ENCODE measurements around the gene IQCE.

IQCE gene

DNA sequence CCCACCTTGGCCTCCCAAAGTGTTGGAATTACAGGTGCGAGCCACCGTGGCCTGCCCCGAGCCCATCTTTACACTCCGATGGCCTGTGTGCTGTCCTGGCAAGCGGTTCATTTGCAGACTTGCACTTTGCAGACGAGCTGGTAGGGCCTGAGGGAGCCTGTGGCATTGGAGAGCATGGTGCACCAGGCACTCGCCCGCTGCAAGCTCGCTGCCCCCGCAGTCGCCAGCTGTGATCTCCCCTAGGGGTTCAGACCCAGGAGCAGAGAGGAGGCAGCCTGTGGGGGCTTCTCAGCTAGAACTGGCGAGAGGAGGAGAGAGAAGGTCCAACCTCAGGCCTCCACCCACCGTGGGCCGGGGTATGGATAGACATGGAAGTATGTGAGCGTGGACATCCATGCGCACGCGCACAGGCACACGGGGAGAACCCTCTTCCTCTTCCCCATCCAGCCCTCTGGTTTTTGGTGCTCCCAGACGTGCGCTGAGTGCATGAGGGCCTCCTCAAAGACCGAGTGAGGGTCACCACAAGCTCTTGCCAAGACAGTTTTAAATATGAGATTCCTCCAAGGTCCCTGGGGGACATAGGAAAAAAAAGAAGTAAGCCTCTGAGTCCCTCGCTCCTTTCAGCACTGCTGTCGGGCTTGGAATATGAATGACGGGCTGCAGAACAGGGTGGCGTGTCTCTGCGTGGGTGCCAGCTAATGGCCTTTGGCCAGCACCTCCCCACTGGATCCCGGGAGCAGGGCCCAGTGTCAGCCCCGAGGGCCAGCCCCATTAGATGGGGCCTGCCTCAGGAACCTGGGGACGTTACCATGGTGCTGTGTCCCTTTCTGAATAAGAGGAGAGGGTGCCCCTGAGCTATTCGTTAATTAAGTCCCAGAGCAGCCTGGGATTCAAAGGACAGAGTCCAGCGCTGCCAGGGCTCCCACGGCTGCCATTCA is 57.9 kb downstream of the IQCE start:
- no peak for DNase-seq (ENCODE audit: low read depth in 2 of 2)

DNA sequence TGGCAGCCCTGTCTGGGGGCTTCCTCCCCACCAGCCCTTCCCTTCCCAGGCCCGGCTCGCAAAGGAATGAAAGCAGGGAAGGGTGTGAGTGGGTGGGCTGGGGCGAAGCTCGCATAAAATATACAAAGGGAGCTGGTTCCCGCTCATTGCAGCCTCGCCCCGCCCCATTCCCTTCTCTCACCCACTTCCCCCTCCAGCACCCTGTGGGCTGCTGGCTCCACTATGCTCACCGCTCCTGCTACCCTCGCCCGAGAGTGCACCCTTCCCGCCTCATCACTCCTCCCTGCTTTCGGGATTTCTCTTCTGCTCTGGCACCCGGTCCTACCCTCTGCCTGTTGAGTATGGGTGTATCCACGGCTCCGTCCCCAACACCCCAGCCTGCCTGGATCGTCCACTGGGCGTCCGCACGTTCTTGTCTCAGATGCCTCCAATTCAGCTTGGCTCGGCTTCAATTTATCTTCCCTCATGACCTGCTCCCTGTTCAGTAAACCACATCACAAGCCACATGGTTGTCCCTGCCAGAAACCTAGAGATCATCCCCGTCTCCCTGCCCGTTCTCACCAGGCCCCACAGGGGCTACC is 58.6 kb downstream of the IQCE start:
- no peak for DNase-seq (ENCODE audit: low read depth in 2 of 2)

DNA sequence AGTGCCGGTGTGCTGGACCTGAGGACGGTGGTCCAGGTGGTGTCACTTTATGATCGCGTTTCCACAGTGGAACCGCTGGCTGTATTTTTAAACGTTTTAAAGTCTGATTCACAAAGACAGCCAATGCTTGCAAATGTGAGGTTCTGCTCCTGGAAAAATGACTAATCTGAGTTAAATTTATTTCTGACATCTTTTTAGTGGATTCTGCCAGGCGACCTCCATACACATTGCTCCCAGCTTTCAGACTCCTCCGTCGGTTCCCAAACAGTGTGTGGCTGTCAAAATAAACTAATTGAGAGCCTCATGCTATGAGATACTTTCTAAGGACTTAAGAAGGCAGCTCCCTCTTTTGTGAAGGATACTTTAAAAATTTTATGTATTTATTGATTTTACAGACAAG is 60.3 kb downstream of the IQCE start:
- DNase-seq (ENCODE audit: low read depth in 2 of 2), result no peak

DNA sequence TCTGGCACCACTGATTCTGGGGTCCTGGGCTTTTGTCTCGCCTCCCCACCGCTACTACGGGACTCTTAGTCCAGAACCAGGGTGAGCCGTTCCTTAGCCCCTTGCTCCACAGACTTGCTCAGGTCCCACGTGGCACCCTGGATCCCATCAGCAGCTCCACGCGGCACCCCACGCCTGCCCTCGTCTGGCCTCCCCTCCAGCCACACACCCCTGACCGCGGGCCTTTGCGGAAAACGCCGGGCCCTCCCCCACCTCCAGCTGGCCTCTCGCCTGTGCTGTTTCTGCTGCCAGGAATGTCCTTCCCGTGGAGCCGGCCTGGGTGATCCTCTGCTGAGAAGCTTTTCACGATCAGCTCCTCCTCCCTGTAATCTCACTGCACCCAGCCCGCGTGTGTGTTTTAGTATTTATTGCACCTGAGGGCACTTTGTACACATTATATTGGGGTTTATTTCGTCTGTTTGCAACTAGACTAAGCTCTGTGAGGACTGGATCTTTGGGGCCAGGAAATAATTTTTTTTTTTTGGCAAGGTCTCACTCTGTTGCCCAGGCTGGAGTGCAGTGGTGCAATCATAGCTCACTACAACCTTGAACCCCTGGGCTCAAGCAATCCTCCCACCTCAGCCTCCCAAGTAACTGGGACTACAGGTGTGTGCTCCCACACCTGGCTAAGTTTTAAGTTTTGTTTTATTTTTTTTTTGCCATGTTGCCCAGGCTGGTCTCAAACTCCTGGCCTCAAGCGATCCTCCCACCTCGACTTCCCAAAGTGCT is 62.5 kb downstream of the IQCE start:
- no peak for DNase-seq (ENCODE audit: low read depth in 2 of 2)

DNA sequence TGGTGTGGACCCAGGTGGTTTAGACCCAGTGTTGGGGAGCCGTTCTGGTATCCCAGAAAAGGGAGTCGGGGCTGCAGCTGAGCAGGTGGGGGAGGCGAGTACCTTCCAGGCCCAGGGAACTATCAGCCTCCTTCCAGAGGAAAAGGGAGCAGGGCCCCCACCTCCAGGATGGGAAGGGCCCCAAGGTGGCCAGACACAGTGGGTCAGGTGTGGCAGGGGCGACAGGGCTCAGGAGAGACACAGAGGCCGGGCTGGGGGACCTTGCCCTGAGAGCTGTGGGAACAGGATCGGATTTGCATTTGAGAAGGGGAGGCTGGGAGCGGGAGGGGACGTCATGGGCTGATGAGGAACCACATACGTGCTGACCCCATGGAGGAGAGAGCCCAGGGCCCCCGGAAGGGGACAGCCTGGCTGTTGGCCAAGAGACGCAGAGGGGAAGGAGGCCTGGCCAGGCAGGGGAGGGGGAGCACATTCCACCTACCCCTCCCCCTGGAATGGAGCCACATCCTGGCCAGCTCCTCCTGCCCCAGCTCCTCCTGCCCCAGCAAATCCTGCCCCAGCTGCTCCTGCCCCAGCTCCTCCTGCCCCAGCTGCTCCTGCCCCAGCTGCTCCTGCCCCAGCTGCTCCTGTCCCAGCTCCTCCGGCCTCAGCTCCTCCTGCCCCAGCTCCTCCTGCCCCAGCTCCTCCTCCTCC is 63.3 kb downstream of the IQCE start:
- no peak for DNase-seq (ENCODE audit: low read depth in 2 of 2)

DNA sequence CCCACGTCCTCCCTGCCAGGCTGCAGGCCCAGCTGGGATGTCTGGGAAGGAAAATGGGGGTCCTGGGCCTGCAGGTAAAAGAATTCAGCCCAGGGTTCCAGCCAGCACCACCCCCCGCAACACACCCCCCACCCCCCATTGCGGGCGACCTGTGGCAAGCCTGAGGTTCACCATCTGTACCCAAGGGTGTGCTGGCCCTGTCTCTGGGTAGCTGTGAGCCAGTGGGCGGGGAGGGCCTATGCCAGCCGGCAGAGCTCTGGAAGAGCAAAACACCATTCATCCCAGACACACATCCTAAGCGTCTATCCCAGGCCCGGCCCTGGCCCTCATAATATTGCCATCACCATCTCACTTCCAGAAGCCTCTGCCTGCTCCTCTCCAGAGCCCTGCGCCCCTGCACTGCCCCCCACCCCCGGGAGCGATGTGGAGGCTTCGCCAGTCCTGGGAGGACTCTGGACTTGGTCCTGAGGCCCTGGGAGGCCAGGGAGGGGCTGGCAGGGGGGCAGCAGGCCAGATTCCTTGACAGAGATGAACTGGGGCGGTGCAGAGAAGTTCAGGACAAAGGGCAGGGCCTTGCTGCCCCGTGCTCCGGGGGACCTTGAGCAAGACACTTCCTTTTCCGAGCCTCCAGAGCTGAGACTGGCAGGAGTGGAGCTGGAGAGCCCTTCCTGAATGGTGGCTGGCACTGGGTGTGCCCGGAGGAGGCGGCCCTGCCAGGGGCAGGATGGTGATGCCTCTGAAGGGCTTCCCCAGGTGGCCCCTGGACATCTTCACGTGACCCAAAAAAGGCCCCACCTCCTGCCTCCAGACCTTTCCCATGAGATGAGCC is 64.3 kb downstream of the IQCE start:
- no peak for DNase-seq (ENCODE audit: low read depth in 2 of 2)

DNA sequence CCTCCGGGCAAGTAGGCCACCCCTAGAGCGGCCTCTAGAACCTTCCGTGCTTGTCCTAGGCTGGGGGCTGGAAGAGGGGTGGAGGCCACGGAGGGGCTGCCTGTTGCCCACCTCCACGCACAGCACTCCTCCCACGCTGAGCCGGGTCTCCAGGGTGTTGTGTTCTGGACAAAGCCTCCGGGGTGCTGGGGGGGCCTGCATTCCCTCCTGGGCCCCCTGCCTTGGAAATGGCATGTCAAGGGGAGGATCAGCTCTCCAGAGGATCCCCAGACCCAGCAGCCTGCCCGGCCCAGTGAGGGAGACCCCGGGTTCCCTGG is 64.9 kb downstream of the IQCE start:
- no peak for DNase-seq (ENCODE audit: low read depth in 2 of 2)

DNA sequence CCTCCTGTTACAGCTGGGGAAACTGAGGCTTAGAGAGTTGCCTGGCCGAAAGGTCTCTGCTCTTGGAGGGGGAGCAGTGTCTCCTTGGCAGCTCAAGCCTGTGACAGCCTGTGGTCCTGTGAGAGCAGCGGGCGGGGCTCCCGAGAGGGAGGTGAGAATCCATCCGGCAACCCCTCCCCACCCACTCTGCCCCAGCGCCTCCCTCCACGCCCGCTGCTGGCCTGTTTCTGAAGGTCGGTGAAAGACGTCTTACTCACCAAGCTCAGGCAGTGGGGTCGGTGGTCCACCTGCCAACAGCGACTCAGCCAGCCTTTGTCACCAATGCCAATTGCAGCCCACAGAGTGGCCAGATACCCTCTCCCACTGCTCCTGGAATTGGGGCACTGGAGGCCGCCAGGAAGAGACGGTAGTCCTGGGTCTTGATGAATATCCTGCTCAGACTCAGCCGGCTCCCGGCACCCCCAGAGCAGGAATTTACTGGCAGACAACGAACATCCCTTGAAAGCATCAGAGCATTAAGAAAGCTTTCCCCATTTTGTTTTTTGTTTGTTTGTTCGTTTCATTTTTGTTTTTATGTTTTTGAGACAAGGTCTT is 65.6 kb downstream of the IQCE start:
- DNase-seq (ENCODE audit: low read depth in 2 of 2), result no peak

DNA sequence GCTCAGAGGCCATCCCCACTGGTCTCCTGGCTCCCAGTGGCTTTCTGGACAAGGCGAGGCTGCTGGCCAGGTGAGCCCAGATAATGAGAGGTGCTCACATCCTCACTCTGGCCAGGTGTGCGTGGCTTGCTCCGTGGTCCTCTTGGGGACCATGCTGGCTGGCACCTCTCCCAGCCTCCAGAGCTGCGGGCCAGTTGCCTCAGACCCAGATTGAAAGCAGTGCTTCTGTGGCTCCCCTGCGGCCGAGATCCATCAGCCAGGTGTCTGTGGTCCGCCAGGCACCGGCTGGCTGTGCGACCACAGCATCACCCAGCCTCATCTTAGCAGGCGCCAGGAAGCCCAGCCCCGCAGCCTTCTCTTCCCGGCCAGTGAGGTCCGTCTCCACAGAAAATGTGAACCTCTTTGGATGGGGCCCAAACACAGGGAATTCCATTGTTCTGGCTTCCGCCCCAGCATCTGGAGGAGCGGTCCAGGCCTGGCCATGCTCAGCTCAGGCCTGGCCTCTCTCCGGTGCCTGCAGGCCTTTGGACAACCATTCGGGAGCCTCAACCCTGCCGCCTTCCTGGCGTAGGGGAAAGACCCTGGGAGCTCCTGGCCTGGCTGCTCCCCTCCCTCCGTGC is 67.8 kb downstream of the IQCE start:
- DNase-seq (ENCODE audit: low read depth in 2 of 2), result no peak

DNA sequence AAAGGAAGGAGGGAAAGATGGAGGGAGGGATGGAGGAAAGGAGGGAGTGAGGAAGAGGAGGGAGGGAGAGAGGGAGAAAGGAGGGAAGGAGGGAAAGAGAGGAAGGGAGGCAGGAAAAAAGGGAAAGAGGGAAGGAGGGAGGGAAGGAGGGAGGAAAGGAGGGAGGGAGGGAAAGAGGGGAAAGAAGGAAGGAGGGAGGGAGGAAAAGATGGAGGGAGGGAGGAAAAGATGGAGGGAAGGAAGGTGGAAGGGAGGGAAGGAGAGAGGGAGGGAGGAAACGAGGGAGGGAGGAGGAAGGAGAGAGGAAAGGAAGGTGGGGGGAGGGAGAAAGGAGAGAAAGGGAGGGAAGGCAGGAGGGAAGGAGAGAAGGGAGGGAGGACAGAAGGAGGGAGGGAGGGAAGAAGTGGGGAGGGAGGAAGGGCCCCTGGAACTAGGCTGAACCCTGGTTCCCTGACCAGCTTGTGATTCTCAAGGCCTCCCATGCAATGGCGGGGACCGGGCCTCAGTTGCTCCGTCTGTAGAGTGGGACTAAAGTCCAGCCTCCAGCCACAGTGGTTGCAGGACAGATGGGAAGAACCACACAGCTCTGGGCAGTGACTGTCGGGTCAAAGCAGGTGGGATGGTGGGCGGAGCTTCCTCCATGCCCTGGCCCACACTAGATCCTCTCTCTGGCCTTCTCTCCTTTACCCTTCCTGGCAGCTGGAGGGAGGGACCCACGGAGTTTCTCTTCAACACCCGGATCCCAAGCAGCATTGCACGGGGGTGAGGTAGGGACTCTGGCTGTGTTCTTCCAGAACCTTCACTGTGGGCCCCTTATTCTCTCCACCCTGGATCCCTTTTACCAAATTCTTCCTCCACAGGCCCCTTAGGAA is 68.7 kb downstream of the IQCE start:
- DNase-seq (ENCODE audit: low read depth in 2 of 2), result no peak

DNA sequence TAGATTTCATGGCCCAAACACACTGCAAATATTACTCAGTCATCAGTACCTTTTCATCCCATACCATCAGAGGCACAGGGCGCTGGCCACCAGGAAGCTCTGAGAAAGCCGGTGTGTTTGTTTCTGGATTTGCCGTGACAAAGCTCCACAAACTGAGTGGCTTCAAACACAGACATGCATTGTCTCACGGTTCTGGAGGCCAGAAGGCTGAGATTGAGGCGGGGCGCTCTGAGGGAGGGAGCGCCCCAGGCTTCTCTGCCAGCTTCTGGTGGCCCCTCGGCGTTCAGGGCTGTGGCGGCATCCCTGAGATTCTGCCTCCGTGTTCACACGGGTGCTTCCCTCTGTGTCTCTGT is 69.3 kb downstream of the IQCE start:
- no peak for DNase-seq (ENCODE audit: low read depth in 2 of 2)

DNA sequence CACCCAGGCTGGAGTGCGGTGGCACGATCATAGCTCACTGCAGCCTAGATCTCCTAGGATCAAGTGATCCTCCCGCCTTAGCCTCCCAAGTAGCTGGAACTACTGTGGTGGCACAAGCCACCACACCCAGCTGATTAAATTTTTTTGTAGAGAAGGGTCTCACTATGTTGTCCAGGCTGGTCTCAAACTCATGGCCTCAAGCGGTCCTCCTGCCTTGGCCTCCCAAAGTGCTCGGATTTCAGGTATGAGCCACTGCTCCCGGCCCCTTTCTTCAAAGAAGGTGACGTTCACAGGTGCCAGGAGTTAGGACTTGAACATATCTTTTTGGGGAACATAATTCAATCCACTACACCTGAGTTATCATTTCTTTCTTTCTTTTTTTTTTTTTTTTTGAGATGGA is 70.1 kb downstream of the IQCE start:
- DNase-seq (ENCODE audit: low read depth in 2 of 2), result no peak

DNA sequence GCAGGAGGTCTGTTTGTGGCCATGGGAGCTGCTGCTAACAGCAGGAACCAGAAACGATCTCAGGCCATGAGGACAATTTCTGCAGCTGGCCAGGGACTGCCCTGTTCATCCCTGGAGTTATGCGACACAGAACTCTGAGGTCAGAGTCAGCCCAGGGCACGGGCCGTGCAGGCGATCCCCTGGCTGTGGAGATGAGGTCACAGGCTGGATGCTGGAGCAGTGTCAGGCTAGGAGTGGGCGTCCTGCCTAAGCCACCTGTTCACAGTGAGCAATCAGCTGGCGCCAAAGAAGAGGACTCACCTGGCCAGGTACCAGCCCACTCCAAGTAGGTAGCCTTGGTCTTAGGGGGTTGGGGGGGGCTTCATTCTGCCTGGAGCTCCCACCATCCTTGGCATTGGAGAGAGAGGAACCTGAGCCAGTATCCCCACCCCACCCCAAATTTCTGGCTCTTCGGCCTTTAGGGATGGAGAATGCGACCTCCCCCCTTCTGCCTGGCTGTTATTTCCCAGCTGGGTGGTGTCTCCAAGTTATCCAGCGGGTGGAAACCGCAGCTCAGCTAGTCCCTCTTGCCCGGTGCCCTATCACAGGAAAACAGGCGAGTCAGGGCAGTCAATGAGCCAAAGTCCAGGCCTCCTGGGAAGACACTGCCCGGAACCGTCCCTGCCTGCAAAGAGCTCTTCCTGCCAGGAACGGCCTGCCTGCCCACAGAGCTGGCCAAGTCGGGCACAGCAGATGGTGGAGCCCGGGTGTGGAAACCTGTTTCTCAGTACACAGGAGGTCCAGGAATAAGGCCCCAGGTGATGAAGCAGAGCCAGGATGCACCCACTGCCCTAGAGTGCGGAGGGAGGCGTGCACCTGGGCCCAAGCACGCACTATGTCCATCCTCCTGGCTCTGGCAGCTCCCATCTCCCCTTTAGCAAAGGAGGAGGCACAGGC is 71.2 kb downstream of the IQCE start:
- no peak for DNase-seq (ENCODE audit: low read depth in 2 of 2)

DNA sequence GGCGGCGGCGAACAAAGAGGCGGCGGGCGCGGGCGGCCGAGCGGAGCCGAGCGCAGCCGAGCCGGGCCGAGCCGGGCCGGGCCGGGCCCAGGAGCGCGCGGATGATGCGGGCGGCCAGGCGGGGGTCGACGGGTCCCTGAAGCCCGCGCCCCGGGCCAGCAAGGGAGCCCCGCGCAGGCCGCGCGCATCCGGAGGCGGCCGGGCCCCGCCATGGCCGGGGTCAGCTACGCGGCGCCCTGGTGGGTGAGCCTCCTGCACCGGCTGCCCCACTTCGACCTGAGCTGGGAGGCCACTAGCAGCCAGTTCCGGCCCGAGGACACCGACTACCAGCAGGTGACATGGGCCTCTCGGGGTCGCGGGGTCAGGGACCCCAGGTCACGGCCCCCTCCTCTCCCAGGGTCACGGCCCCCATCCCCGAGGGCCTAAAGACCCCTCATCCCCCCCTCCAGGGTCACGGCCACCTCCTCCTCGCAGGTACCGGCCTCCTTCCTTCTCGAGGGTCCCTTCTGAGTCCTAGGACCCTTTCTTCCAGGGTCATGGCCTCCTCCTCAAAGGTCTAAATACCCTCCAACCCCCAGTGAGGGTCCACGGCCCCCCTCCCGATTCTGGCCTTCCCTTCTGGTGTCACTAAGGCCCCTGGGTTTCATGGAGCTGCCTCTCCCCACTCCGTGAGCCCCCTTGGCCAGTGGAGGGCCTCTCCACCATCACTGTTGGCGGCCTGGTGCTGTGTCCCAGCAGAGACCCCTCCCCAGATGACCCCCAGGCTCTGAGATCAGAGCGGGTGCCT is 73.4 kb downstream of the IQCE start, which contains the start of gene TTYH3:
TTYH3 (plus strand) TSS at position 41 of the 787 bp plus-strand sequence; CDS start at position 211, 170 bp downstream.
- no peak for DNase-seq (ENCODE audit: low read depth in 2 of 2)

DNA sequence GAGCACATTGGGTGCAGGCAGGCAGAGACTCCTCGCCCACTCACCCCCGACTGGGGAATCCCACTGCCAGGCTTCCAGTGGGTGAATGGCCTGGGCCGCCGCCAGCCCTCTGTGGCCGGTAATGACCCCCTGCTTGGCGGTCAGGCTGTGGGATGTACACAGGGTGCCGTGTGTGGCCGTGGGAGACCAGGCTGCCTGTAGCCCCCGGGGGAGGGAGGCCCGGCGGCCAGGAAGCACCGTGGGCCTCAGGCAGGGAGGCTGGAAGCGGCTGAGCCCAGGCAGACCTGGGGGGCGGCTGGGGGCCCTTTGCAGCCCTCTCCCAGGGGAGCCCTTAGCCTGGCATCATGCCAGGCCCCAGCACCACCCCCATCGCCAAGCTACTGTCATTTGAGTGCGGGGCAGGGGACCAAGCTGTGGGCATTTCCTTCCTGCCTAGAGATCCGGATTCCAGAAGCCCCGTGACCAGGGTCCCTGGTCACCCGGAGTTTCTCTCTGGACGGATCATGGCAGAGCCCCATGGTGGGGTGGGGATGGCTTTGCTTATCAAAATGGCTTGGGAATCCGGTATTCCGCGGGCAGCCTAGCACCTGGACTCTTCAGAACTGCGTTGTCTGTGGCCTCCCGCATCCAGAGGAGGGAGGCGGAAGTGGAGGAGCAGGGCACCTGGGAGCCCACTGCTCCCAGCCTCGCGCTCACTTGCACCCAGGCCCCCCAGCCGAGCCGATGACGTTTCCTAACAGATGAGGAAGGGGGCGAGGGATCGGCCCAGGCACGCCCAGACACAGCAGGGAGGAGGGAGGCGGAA is 74.2 kb downstream of the IQCE start:
- DNase-seq (ENCODE audit: low read depth in 2 of 2), result no peak

DNA sequence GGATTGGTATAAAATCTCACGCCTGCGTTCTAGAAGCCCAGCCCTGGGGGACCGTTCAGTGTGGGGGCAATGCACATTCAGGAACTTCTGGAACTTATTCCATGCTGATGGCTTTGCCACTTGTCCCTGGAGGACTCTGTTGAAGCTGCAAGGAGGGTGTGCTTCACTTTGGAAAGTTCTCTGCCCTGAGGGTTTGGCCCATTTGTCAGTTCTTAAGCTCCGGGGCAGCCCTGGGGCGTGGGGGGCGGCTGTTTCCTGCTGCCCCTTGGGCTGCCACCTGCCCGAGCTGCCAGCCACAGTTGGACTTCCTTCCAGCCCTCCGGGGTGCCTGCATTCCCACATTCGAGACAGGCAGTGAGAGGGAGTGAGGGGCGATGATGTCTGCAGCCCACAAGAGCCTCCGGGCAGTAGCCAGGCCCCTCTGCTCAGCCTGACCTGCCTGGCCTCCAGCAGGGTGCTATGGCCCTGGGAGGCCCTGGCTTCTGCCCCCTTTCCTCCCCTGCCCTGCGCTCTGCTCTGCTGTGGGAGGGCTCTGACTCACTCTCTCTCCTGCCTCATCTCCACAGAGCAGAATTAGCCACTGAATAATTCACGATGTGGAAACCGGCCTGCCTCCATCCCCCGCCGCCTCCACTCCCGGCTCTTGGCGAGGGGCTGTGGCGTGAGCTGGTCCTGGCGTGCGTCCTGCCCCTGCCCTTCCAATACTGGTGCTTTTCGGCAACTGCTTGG is 74.9 kb downstream of the IQCE start:
- no peak for DNase-seq (ENCODE audit: low read depth in 2 of 2)

All from stimulated activated CD8-positive, alpha-beta memory T cell treated with anti-CD3 and anti-CD28 coated beads, Interleukin-2, amount 100 ng/mL, for 1 hour (primary cell).